SK-N-SH treated with all-trans-retinoic acid at 6 μM for 48 hours (cell line): ENCODE measurements around the gene ACBD6.

ENCODE experiments used
- ATAC-seq: fragments of 200-7000 bp; cut with Tn5 transposase; 3 replicates; pipeline ENCODE4 v1.9.1; 2020; ENCODE audit warnings: mild to moderate bottlenecking, moderate library complexity
- ARNTL ChIP-seq: fragments of 450-650 bp; formaldehyde crosslinking; IDR thresholded peaks from 2 replicates; pipeline ENCODE4 v1.5.0; 2020; ENCODE audit warnings: low read depth, mild to moderate bottlenecking, moderate library complexity, borderline replicate concordance
- CREB5 ChIP-seq: fragments of 250-450 bp; sonication (Bioruptor Pico); IDR thresholded peaks from 2 replicates; pipeline ENCODE4 v1.5.1; 2020; ENCODE audit warnings: low read depth, mild to moderate bottlenecking, moderate library complexity
- CSRNP3 ChIP-seq: fragments of 250-450 bp; sonication (Bioruptor Pico); IDR thresholded peaks from 2 replicates; pipeline ENCODE4 v1.5.1; 2021; ENCODE audit warnings: mild to moderate bottlenecking, moderate library complexity
- ESRRG ChIP-seq: fragments of 250-450 bp; sonication (Bioruptor Pico); IDR thresholded peaks from 2 replicates; pipeline ENCODE4 v1.6.1; 2021; ENCODE audit warnings: mild to moderate bottlenecking
- ISL1 ChIP-seq: fragments of 250-450 bp; sonication (Bioruptor Pico); IDR thresholded peaks from 2 replicates; pipeline ENCODE4 v2.1.2; 2022; ENCODE audit warnings: mild to moderate bottlenecking, moderate library complexity
- OSR1 ChIP-seq: fragments of 250-450 bp; sonication (Bioruptor Pico); IDR thresholded peaks from 2 replicates; pipeline ENCODE4 v1.8.0; 2022; ENCODE audit warnings: moderate library complexity, mild to moderate bottlenecking, inconsistent platforms
- PATZ1 ChIP-seq: fragments of 250-450 bp; sonication (Bioruptor Pico); IDR thresholded peaks from 2 replicates; pipeline ENCODE4 v1.8.0; 2020; ENCODE audit warnings: mild to moderate bottlenecking, moderate library complexity, borderline replicate concordance
- PPARA ChIP-seq: fragments of 250-450 bp; sonication (Bioruptor Pico); IDR thresholded peaks from 2 replicates; pipeline ENCODE4 v1.5.0; 2020; ENCODE audit warnings: mild to moderate bottlenecking, borderline replicate concordance
- SNAI2 ChIP-seq: fragments of 250-450 bp; sonication (Bioruptor Pico); IDR thresholded peaks from 2 replicates; pipeline ENCODE4 v1.5.0; 2020; ENCODE audit warnings: mild to moderate bottlenecking, moderate library complexity
- TCF4 ChIP-seq: fragments of 250-450 bp; sonication (Bioruptor Pico); IDR thresholded peaks from 2 replicates; pipeline ENCODE4 v1.8.0; 2021; ENCODE audit warnings: mild to moderate bottlenecking, moderate library complexity, borderline replicate concordance
- TSHZ2 ChIP-seq: fragments of 250-450 bp; sonication (Bioruptor Pico); IDR thresholded peaks from 2 replicates; pipeline ENCODE4 v1.5.0; 2020; ENCODE audit warnings: mild to moderate bottlenecking, moderate library complexity
- ZFP3 ChIP-seq: fragments of 250-450 bp; sonication (Bioruptor Pico); IDR thresholded peaks from 2 replicates; pipeline ENCODE4 v1.5.0; 2020; ENCODE audit warnings: mild to moderate bottlenecking, moderate library complexity
- ZFP30 ChIP-seq: fragments of 450-650 bp; formaldehyde crosslinking; IDR thresholded peaks from 2 replicates; pipeline ENCODE4 v1.5.0; 2022; ENCODE audit warnings: mild to moderate bottlenecking, moderate library complexity
- ZNF8 ChIP-seq: fragments of 450-650 bp; formaldehyde crosslinking; IDR thresholded peaks from 2 replicates; pipeline ENCODE4 v1.5.0; 2020; ENCODE audit warnings: mild to moderate bottlenecking, moderate library complexity

Gene ACBD6

GRCh38 chr1:180267761-180268555, 234.4 kb downstream of the ACBD6 start (continued):
- no peak for TF ChIP-seq CREB5 (CRISPR knock-in tag)
- no peak for TF ChIP-seq ZFP30 (CRISPR knock-in tag)

GRCh38 chr1:180267211-180267561, 235.2 kb downstream of the ACBD6 start:
- TF ChIP-seq PATZ1 (CRISPR knock-in tag), result no peak
- no peak for TF ChIP-seq TCF4 (CRISPR knock-in tag)
- no peak for TF ChIP-seq ZNF8 (CRISPR knock-in tag)
- no peak for TF ChIP-seq CSRNP3 (CRISPR knock-in tag)
- no peak for TF ChIP-seq PPARA (CRISPR knock-in tag)
- no peak for ATAC-seq

GRCh38 chr1:180266275-180267210, 235.8 kb downstream of the ACBD6 start:
- no peak for ATAC-seq
- TF ChIP-seq CREB5 (CRISPR knock-in tag) (no peak), TCF4 (CRISPR knock-in tag) (no peak), SNAI2 (CRISPR knock-in tag) (no peak), ESRRG (no peak), ZFP30 (CRISPR knock-in tag) (no peak), OSR1 (CRISPR knock-in tag) (no peak), PATZ1 (CRISPR knock-in tag) (no peak), ARNTL (no peak), ZFP3 (CRISPR knock-in tag) (no peak), TSHZ2 (CRISPR knock-in tag) (no peak), ISL1 (CRISPR knock-in tag) (no peak)
